SK-N-SH (cell line): ENCODE measurements around the gene IL20. TPM values are rescaled to one million over a fixed set of nuclear protein-coding genes. Genes with fewer than 3 reads are reported as not detected.

ENCODE experiments used
- CTCF ChIA-PET: fragments of 300-600, 350-600 bp; formaldehyde crosslinking; extraction: SDS; loops from one replicate; lab custom pipeline; 2021; lab: Yijun Ruan, JAX
- POLR2A ChIA-PET: fragments of 350-600 bp; sonication (Branson Sonifier 250); formaldehyde crosslinking; extraction: SDS; loops from one replicate; lab custom pipeline; 2020; ENCODE audit warnings: antibody characterized with exemption, inconsistent platforms; lab: Yijun Ruan, JAX
- DNase-seq: peaks from one replicate; pipeline ENCODE4 v3.0.0; 2012
- H2AFZ ChIP-seq: fragments of 200-600 bp; sonication (generic); 2 replicates; pipeline ENCODE4 v1.8.1; 2016; ENCODE audit warnings: antibody characterized with exemption, mild to moderate bottlenecking, low read depth
- H3F3A ChIP-seq: fragments of 200-600 bp; sonication (generic); replicated peaks from 2 replicates; pipeline ENCODE3; 2016; ENCODE audit warnings: antibody characterized with exemption, mild to moderate bottlenecking; ENCODE audit not compliant: insufficient read depth
- H3K27ac ChIP-seq, 2 experiments: fragments of 200-500 bp in 1 of 2; fragments of 200-600 bp in 1 of 2; sonication (Bioruptor generic) in 1 of 2; sonication (generic), shearing (Covaris generic) in 1 of 2; 2 replicates each; pipeline versions ENCODE4 v1.5.1 to v1.6.1; 2014 to 2016; ENCODE audit warnings: low read depth in 2 of 2, inconsistent platforms in 1 of 2, low read length in 1 of 2, mild to moderate bottlenecking in 1 of 2, mixed read lengths in 1 of 2
- H3K27me3 ChIP-seq: fragments of 200-600 bp; sonication (generic), shearing (Covaris generic); 2 replicates; pipeline ENCODE4 v1.6.1; 2016; ENCODE audit warnings: mixed run types; ENCODE audit not compliant: insufficient read depth
- H3K36me3 ChIP-seq, 2 experiments: fragments of 200-500 bp in 1 of 2; fragments of 200-600 bp in 1 of 2; sonication (Bioruptor generic) in 1 of 2; sonication (generic) in 1 of 2; replicated peaks in 1 of 2; 2 replicates each; pipeline versions ENCODE3 to v1.5.1; 2014 to 2016; ENCODE audit warnings: low read length in 1 of 2, mild to moderate bottlenecking in 1 of 2; ENCODE audit not compliant: insufficient read depth in 2 of 2, control insufficient read depth in 1 of 2
- H3K4me1 ChIP-seq, 2 experiments: fragments of 200-500 bp in 1 of 2; fragments of 200-600 bp in 1 of 2; sonication (Bioruptor generic) in 1 of 2; sonication (generic), shearing (Covaris generic) in 1 of 2; 2 replicates each; pipeline versions ENCODE4 v1.5.1 to v1.6.1; 2014 to 2016; ENCODE audit warnings: low read depth in 1 of 2, low read length in 1 of 2, mixed run types in 1 of 2; ENCODE audit not compliant: insufficient read depth in 2 of 2, control insufficient read depth in 1 of 2
- H3K4me2 ChIP-seq: fragments of 200-600 bp; sonication (generic), shearing (Covaris generic); 2 replicates; pipeline ENCODE4 v1.6.1; 2017; ENCODE audit warnings: mixed run types
- H3K4me3 ChIP-seq, 2 experiments: fragments of 200-500 bp in 1 of 2; fragments of 200-600 bp in 1 of 2; sonication (Bioruptor generic) in 1 of 2; sonication (generic), shearing (Covaris generic) in 1 of 2; 2 replicates each; pipeline versions ENCODE4 v1.5.1 to v1.8.1; 2014 to 2016; ENCODE audit warnings: low read depth in 2 of 2, inconsistent platforms in 1 of 2, low read length in 1 of 2, mild to moderate bottlenecking in 1 of 2, mixed read lengths in 1 of 2, moderate library complexity in 1 of 2
- H3K79me2 ChIP-seq: fragments of 200-600 bp; sonication (generic); 2 replicates; pipeline ENCODE4 v1.8.1; 2017; ENCODE audit warnings: mild to moderate bottlenecking; ENCODE audit not compliant: insufficient read depth
- H3K9ac ChIP-seq: fragments of 200-600 bp; sonication (generic); 2 replicates; pipeline ENCODE4 v1.6.1; 2017; ENCODE audit warnings: mixed run types
- H3K9me2 ChIP-seq: fragments of 200-600 bp; sonication (generic); 2 replicates; pipeline ENCODE4 v1.6.1; 2017; ENCODE audit warnings: mixed run types
- H3K9me3 ChIP-seq: fragments of 200-600 bp; sonication (generic); 2 replicates; pipeline ENCODE4 v1.6.1; 2017; ENCODE audit warnings: mixed run types, mild to moderate bottlenecking, moderate library complexity
- H4K20me1 ChIP-seq: fragments of 200-600 bp; sonication (generic); 2 replicates; pipeline ENCODE4 v1.6.1; 2017; ENCODE audit warnings: mild to moderate bottlenecking, mixed run types; ENCODE audit not compliant: insufficient read depth
- CHD2 ChIP-seq: fragments of 150-350 bp; IDR thresholded peaks from 2 replicates; pipeline ENCODE4 v1.6.1; 2018; ENCODE audit warnings: low read length; ENCODE audit not compliant: partially characterized antibody
- EP300 ChIP-seq, 2 experiments: IDR thresholded peaks; 2 replicates each; pipeline versions ENCODE4 v1.4.0 to v1.6.1; 2012; ENCODE audit warnings: borderline replicate concordance in 1 of 2, low read depth in 1 of 2, low read length in 1 of 2
- GABPA ChIP-seq: IDR thresholded peaks from 2 replicates; pipeline ENCODE4 v1.4.0; 2012; ENCODE audit warnings: low read depth, mild to moderate bottlenecking
- IRF3 ChIP-seq: fragments of 150-350 bp; IDR thresholded peaks from 2 replicates; pipeline ENCODE4 v1.6.1; 2016; ENCODE audit warnings: mild to moderate bottlenecking, low read depth, low read length
- MXI1 ChIP-seq: IDR thresholded peaks from 2 replicates; pipeline ENCODE4 v1.6.1; 2012; ENCODE audit warnings: mild to moderate bottlenecking, low read depth, low read length, improper control_type of control experiment
- RCOR1 ChIP-seq: fragments of 150-350 bp; IDR thresholded peaks from 2 replicates; pipeline ENCODE4 v1.6.1; 2017; ENCODE audit warnings: antibody characterized with exemption, low read length
- REST ChIP-seq: IDR thresholded peaks from 2 replicates; pipeline ENCODE4 v1.6.1; 2012; ENCODE audit warnings: mild to moderate bottlenecking, low read depth, low read length, moderate library complexity
- RFX5 ChIP-seq: IDR thresholded peaks from 2 replicates; pipeline ENCODE4 v1.6.1; 2012; ENCODE audit warnings: mild to moderate bottlenecking, improper control_type of control experiment, low read length
- RXRA ChIP-seq: IDR thresholded peaks from 2 replicates; pipeline ENCODE4 v1.4.0; 2012; ENCODE audit warnings: low read depth, mild to moderate bottlenecking, borderline replicate concordance
- TAF1 ChIP-seq: IDR thresholded peaks from 2 replicates; pipeline ENCODE4 v1.6.1; 2012; ENCODE audit warnings: low read depth, mild to moderate bottlenecking, low read length, moderate library complexity, borderline replicate concordance
- TEAD4 ChIP-seq: IDR thresholded peaks from 2 replicates; pipeline ENCODE4 v1.4.0; 2012; ENCODE audit warnings: mild to moderate bottlenecking, borderline replicate concordance; ENCODE audit not compliant: insufficient read depth
- USF1 ChIP-seq: IDR thresholded peaks from 2 replicates; pipeline ENCODE4 v1.4.0; 2012; ENCODE audit warnings: low read depth, borderline replicate concordance
- YY1 ChIP-seq: IDR thresholded peaks from 2 replicates; pipeline ENCODE4 v1.4.0; 2012; ENCODE audit warnings: low read depth, mild to moderate bottlenecking
- ZBTB33 ChIP-seq: IDR thresholded peaks from 2 replicates; pipeline ENCODE4 v1.4.0; 2012; ENCODE audit warnings: low read depth, borderline replicate concordance
- WGBS: methylation state at CpG from one replicate; pipeline ENCODE4 v1.1.6; 2017; ENCODE audit warnings: low lambda C conversion rate; 5-methylcytosine and 5-hydroxymethylcytosine counted together
- polyA plus RNA-seq, 3 experiments: library from polyadenylated mRNA; depleted of rRNA; stranded (reverse); fragments of >200 nt; gene quantifications; 2 replicates each; pipeline ENCODE4 v1.2.3, GENCODE V29; 2012

The IL20 gene
- polyA plus RNA-seq, 1 of the 3 experiments (the other 2 are of a cell fraction): not detected

- POLR2A ChIA-PET: no interaction called here
Observed at GRCh38 chr1:206846487-206846886, 18.9 kb upstream of the IL20 start.

GRCh38 chr1:206847337-206847834, 18.0 kb upstream of the IL20 start:
- no peak for DNase-seq
- POLR2A ChIA-PET: no interaction called here
- WGBS: 76% methylated on average over 3 of the region's 3 CpGs
- TF ChIP-seq REST (no peak), EP300 (IDR thresholded peaks at IDR 0.05; ENCODE audit: borderline replicate concordance in 1 of 2, low read depth in 1 of 2, low read length in 1 of 2) (no peak), RFX5 (no peak), GABPA (no peak), ZBTB33 (no peak), IRF3 (no peak), TAF1 (no peak), YY1 (no peak), RCOR1 (no peak), TEAD4 (no peak), USF1 (no peak)
- TF ChIP-seq, all 33 proteins: peak for 0
- no peaks in the 10 kb centered on the region for H3K79me2 ChIP-seq
- no peaks in the 10 kb centered on the region for H3K4me1 ChIP-seq
- H2AFZ ChIP-seq: no peak overlapping the region
- H3K4me3 ChIP-seq: no peak overlapping the region
- H3K9me2 ChIP-seq: no peaks in the 10 kb centered on the region
- H3K9me3 ChIP-seq: peaks cover 2% of the 10 kb centered on the region; the same call in 1 of the 2 replicates
- H3K27ac ChIP-seq: no peak overlapping the region
- H3K4me2 ChIP-seq: no peak overlapping the region
- H3K27me3 ChIP-seq: no peaks in the 10 kb centered on the region
- H3K36me3 ChIP-seq: no peaks in the 10 kb centered on the region
- H3K9ac ChIP-seq: no peak overlapping the region
- CTCF ChIA-PET: interaction anchor here (1.0 to 1.7 kb wide), 3 partner anchors 9 to 65 kb away, joined by 4 to 5 read pairs (median 5); no protein-coding TSS in a partner anchor
- no peaks in the 10 kb centered on the region for H3F3A ChIP-seq
- H4K20me1 ChIP-seq: no peaks in the 10 kb centered on the region

More at GRCh38 chr1:206846487-206846886, 18.9 kb upstream of the IL20 start:
- Histone ChIP-seq H4K20me1 (no peaks in the 10 kb centered on the region), H2AFZ (no peak overlapping the region), H3K9me2 (no peaks in the 10 kb centered on the region), H3K9me3 (no peaks in the 10 kb centered on the region), H3K4me2 (no peak overlapping the region), H3K9ac (no peak overlapping the region), H3K79me2 (no peaks in the 10 kb centered on the region), H3K4me1 (peaks cover 0 to 4% of the 10 kb centered on the region in 2 experiments; a peak in 1 of 4 replicates), H3K4me3 (no peak overlapping the region), H3K27me3 (no peaks in the 10 kb centered on the region), H3K27ac (no peak overlapping the region), H3K36me3 (no peaks in the 10 kb centered on the region), H3F3A (no peaks in the 10 kb centered on the region)
- CTCF ChIA-PET: interaction anchor here (0.7 kb wide), 1 partner anchor 65 kb away, joined by 3 read pairs; no protein-coding TSS in a partner anchor
- no peak for DNase-seq
- no peak for TF ChIP-seq CHD2
- TF ChIP-seq MXI1: no peak
- TF ChIP-seq RXRA: no peak
